ENCODE measurements around the gene LMAN1. TPM values are rescaled to one million over a fixed set of nuclear protein-coding genes. Genes with fewer than 3 reads are reported as not detected.

Gene LMAN1
- total RNA-seq, 4 donors from 2014 or later = 61.5 to 83.7 (median 69.8) TPM

GRCh38 chr18:59340312-59340711, 18.8 kb downstream of the LMAN1 start:
- WGBS, 2 donors = 96 to 97% methylated on average over 2 of the region's 2 CpGs
- TF ChIP-seq CTCF (IDR thresholded peaks at IDR 0.05) = no peak
- TF ChIP-seq POLR2A (IDR thresholded peaks at IDR 0.05) = no peak
- TF ChIP-seq EP300 (IDR thresholded peaks at IDR 0.05) = no peak
- Histone ChIP-seq H3K4me3 (no peak overlapping the region), H3K36me3 (peaks cover 3 to 100% (median 31%) of the 10 kb centered on the region in 3 donors), H3K27me3 (no peaks in the 10 kb centered on the region), H3K27ac (no peak overlapping the region), H3K9me3 (peaks cover 0 to 28% (median 3%) of the 10 kb centered on the region in 4 donors), H3K4me1 (no peaks in the 10 kb centered on the region)
- no peak for DNase-seq (ENCODE audit: low spot score in 2 of 2)

- H3K36me3 ChIP-seq = peaks cover 5 to 90% (median 5%) of the 10 kb centered on the region in 3 donors
- 68 to 74% methylated on average over 3 of the region's 3 CpGs for WGBS, 2 donors
- no peak for TF ChIP-seq CTCF (IDR thresholded peaks at IDR 0.05)
- no peak for TF ChIP-seq EP300 (IDR thresholded peaks at IDR 0.05)
- no peak for TF ChIP-seq POLR2A (IDR thresholded peaks at IDR 0.05)
Measured at GRCh38 chr18:59332986-59333385, 26.1 kb downstream of the LMAN1 start.

GRCh38 chr18:59328683-59329082, 30.4 kb downstream of the LMAN1 start:
- Histone ChIP-seq H3K4me3 (no peak overlapping the region), H3K36me3 (peaks cover 0 to 86% (median 8%) of the 10 kb centered on the region in 3 donors), H3K27me3 (no peaks in the 10 kb centered on the region), H3K9me3 (no peaks in the 10 kb centered on the region), H3K27ac (no peak overlapping the region), H3K4me1 (no peaks in the 10 kb centered on the region)
- 96 to 97% methylated on average over 2 of the region's 2 CpGs for WGBS, 2 donors
- DNase-seq (ENCODE audit: low spot score in 2 of 2) = no peak
- no peak for TF ChIP-seq POLR2A (IDR thresholded peaks at IDR 0.05)
- no peak for TF ChIP-seq EP300 (IDR thresholded peaks at IDR 0.05)
- TF ChIP-seq CTCF (IDR thresholded peaks at IDR 0.05) = no peak

More at GRCh38 chr18:59332986-59333385, 26.1 kb downstream of the LMAN1 start:
- Histone ChIP-seq H3K4me3 (no peak overlapping the region), H3K9me3 (no peaks in the 10 kb centered on the region), H3K27me3 (no peaks in the 10 kb centered on the region), H3K4me1 (no peaks in the 10 kb centered on the region), H3K27ac (no peak overlapping the region)
- no peak for DNase-seq (ENCODE audit: low spot score in 2 of 2)

GRCh38 chr18:59325965-59326364, 33.1 kb downstream of the LMAN1 start:
- H3K9me3 ChIP-seq = no peaks in the 10 kb centered on the region
- H3K4me3 ChIP-seq = no peak overlapping the region
- DNase-seq (ENCODE audit: low spot score in 2 of 2) = no peak
- 86 to 90% methylated on average over 1 of the region's 1 CpG for WGBS, 2 donors
- H3K27me3 ChIP-seq = no peaks in the 10 kb centered on the region
- no peaks in the 10 kb centered on the region for H3K4me1 ChIP-seq
- peaks cover 0 to 64% (median 6%) of the 10 kb centered on the region in 3 donors for H3K36me3 ChIP-seq
- no peak overlapping the region for H3K27ac ChIP-seq
- TF ChIP-seq CTCF (IDR thresholded peaks at IDR 0.05) = no peak
- no peak for TF ChIP-seq EP300 (IDR thresholded peaks at IDR 0.05)
- no peak for TF ChIP-seq POLR2A (IDR thresholded peaks at IDR 0.05)

- 94 to 95% methylated on average over 4 of the region's 4 CpGs for WGBS, 2 donors
- no peak for DNase-seq (ENCODE audit: low spot score in 2 of 2)
Measured at GRCh38 chr18:59324623-59324971, 34.5 kb downstream of the LMAN1 start.

More at GRCh38 chr18:59324623-59324971, 34.5 kb downstream of the LMAN1 start:
- H3K4me3 ChIP-seq = no peak overlapping the region
- no peaks in the 10 kb centered on the region for H3K9me3 ChIP-seq
- H3K36me3 ChIP-seq = peaks cover 0 to 51% (median 6%) of the 10 kb centered on the region in 3 donors
- H3K27me3 ChIP-seq = no peaks in the 10 kb centered on the region
- no peak for TF ChIP-seq EP300 (IDR thresholded peaks at IDR 0.05)
- no peaks in the 10 kb centered on the region for H3K4me1 ChIP-seq
- no peak overlapping the region for H3K27ac ChIP-seq

Measured in tibial nerve (tissue), 4 donors.